Stimulated activated CD8-positive, alpha-beta memory T cell treated with anti-CD3 and anti-CD28 coated beads, Interleukin-7, amount 100 ng/mL, for 24 hours (primary cell): ENCODE data around the gene PEAK1.

Experiments
- DNase-seq: peaks from one replicate; pipeline ENCODE4 v3.0.0-alpha.2; 2020; ENCODE audit warnings: low read depth

Gene PEAK1

GRCh38 chr15:77419836-77420609, at the start of gene PEAK1:
Gene PEAK1, minus strand, starts transcription at chr15:77420104. Its CDS starts 238,178 bp downstream, at chr15:77181926.
- DNase-seq: peak; percentile 100

- no peak for DNase-seq
Measured at GRCh38 chr15:77468896-77469295, 49.0 kb upstream of the PEAK1 start.

GRCh38 chr15:77466521-77466920, 46.6 kb upstream of the PEAK1 start:
- no peak for DNase-seq

- no peak for DNase-seq
Measured at GRCh38 chr15:77464129-77464865, 44.4 kb upstream of the PEAK1 start.

- no peak for DNase-seq
Measured at GRCh38 chr15:77461486-77461885, 41.6 kb upstream of the PEAK1 start.

- DNase-seq: no peak
Measured at GRCh38 chr15:77459031-77459430, 39.1 kb upstream of the PEAK1 start.

- DNase-seq: no peak
Measured at GRCh38 chr15:77457905-77458265, 38.0 kb upstream of the PEAK1 start.

- no peak for DNase-seq
Measured at GRCh38 chr15:77457191-77457904, 37.4 kb upstream of the PEAK1 start.

- no peak for DNase-seq
Measured at GRCh38 chr15:77456746-77457145, 36.8 kb upstream of the PEAK1 start.

- no peak for DNase-seq
Measured at GRCh38 chr15:77455696-77456321, 35.9 kb upstream of the PEAK1 start.

GRCh38 chr15:77454951-77455350, 35.0 kb upstream of the PEAK1 start:
- DNase-seq: no peak

- DNase-seq: no peak
Measured at GRCh38 chr15:77454265-77454664, 34.4 kb upstream of the PEAK1 start.

- DNase-seq: no peak
Measured at GRCh38 chr15:77446840-77447390, 27.0 kb upstream of the PEAK1 start.

GRCh38 chr15:77440378-77440999, 20.6 kb upstream of the PEAK1 start:
- no peak for DNase-seq

GRCh38 chr15:77437264-77437663, 17.4 kb upstream of the PEAK1 start:
- no peak for DNase-seq

GRCh38 chr15:77436822-77437221, 16.9 kb upstream of the PEAK1 start:
- DNase-seq: no peak

GRCh38 chr15:77430652-77431051, 10.7 kb upstream of the PEAK1 start:
- DNase-seq: no peak

GRCh38 chr15:77430213-77430612, 10.3 kb upstream of the PEAK1 start:
- no peak for DNase-seq

- no peak for DNase-seq
Measured at GRCh38 chr15:77426871-77427270, 7.0 kb upstream of the PEAK1 start.

- DNase-seq: no peak
Measured at GRCh38 chr15:77426377-77426776, 6.5 kb upstream of the PEAK1 start.

- DNase-seq: no peak
Measured at GRCh38 chr15:77425104-77425503, 5.2 kb upstream of the PEAK1 start.

- no peak for DNase-seq
Measured at GRCh38 chr15:77421370-77421700, 1.4 kb upstream of the PEAK1 start.
